Esophagus muscularis mucosa (tissue), 4 donors: Measurements from ENCODE around the gene A1BG. TPM values are rescaled to one million over a fixed set of nuclear protein-coding genes. Genes with fewer than 3 reads are reported as not detected.
A peak's percentile ranks its signal among the peaks of the same experiment; 100 is the strongest.

Experiments used
- DNase-seq: peaks from one replicate; pipeline ENCODE4 v3.0.0-alpha.2; 2017; ENCODE audit errors: extremely low spot score
- H3K27ac ChIP-seq, 4 donors: fragments of 200-600 bp; sonication (generic); replicated peaks in 1 of 4; 1 replicate in 3 of 4; 2 replicates in 1 of 4; pipeline ENCODE4 v1.5.1; 2016 to 2019; ENCODE audit warnings: mild to moderate bottlenecking in 1 of 4
- H3K27me3 ChIP-seq, 4 donors: fragments of 200-600 bp; sonication (generic); one replicate each; pipeline versions ENCODE4 v1.5.1 to v1.6.0; 2016 to 2019
- H3K36me3 ChIP-seq, 4 donors: fragments of 200-600 bp; sonication (generic); one replicate each; pipeline ENCODE4 v1.5.1; 2016 to 2019
- H3K4me1 ChIP-seq, 4 donors: fragments of 200-600 bp; sonication (generic); one replicate each; pipeline ENCODE4 v1.5.1; 2016 to 2019
- H3K4me3 ChIP-seq, 4 donors: fragments of 200-600 bp; sonication (generic); 1 replicate in 2 of 4; 2 replicates in 2 of 4; pipeline ENCODE4 v1.5.1; 2016 to 2019; ENCODE audit warnings: mild to moderate bottlenecking in 4 of 4, moderate library complexity in 1 of 4
- H3K9me3 ChIP-seq, 4 donors: fragments of 200-600 bp; sonication (generic); 1 replicate in 3 of 4; 2 replicates in 1 of 4; pipeline ENCODE4 v1.5.1; 2016 to 2019
- EP300 ChIP-seq: sonication (generic); formaldehyde crosslinking; IDR thresholded peaks from one replicate; pipeline ENCODE4 v1.6.1; 2017; ENCODE audit warnings: antibody characterized with exemption
- POLR2A ChIP-seq: fragments of 450-650 bp; IDR thresholded peaks from one replicate; pipeline ENCODE4 v1.6.1; 2017; ENCODE audit warnings: antibody characterized with exemption, moderate library complexity, mild to moderate bottlenecking, low read depth
- POLR2AphosphoS5 ChIP-seq, 2 donors: sonication (generic); formaldehyde crosslinking; IDR thresholded peaks; one replicate each; pipeline ENCODE4 v1.6.1; 2017; ENCODE audit warnings: antibody characterized with exemption in 2 of 2
- WGBS: methylation state at CpG from one replicate; pipeline ENCODE4 v1.1.5; 2018; 5-methylcytosine and 5-hydroxymethylcytosine counted together
- intact Hi-C: fragments of 100-400 bp; cut with DNase I; formaldehyde crosslinking; loops from one replicate; pipeline ENCODE4 v1.15.1; 2023
- total RNA-seq, 4 donors: library from RNA; depleted of rRNA; stranded (reverse); fragments of >200 nt; gene quantifications; one replicate each; pipeline versions ENCODE4 v1.1.0 to v1.2.1, GENCODE V29; 2016
- TF ChIP-seq, protein P1 (sequence below), 3 experiments: fragments of 200-600 bp in 2 of 3; fragments of 450-650 bp in 1 of 3; sonication (generic) in 2 of 3; IDR thresholded peaks; one replicate each; pipeline ENCODE4 v1.5.1; 2017 to 2019; ENCODE audit warnings: antibody characterized with exemption in 3 of 3, mild to moderate bottlenecking in 2 of 3, moderate library complexity in 1 of 3

A1BG gene
- total RNA-seq, 4 donors from 2014 or later, result 0.83 to 12.1 (median 9.5) TPM

DNA sequence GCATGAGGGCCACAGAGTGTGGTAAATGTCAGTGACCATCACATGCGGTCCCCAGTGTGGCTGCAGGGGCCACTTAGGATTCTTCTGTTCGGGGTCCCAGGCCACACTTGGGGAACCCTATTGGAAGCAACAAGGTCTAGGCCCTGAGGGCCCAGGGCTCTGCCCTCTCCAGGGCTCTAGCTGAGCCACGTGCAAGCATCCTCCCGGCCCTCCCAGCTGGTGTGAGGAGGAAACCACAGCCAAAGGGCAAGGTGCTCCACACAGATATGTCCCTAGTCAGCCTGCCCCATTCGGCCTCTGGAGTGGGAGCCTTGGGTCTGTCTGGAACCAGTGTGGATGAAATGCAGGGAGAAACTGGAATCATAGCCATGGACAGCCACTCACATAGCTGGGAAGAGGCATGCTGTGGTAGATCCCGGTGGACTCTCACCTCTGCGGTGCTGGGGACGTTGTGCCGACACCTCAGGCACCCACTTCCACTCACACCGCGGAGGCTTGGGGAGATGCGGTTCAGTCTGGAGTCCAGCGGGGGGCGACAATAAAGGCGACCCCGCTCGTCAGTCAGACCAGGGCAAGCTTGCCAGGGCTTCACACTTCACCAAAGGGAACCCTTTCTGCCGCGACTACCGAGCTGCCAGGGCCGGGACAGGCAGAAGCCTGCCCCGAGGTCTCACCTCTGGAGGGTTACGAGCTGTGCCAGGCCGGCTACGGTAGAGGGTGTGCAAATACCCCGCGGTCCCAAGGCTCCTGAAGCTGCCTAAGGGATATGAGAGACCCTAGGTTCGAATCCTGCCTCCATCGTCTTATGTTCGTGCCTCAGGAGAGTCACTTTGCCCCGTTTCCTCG, 13.5 kb upstream of the A1BG start:
- TF ChIP-seq EP300, result no peak
- Histone ChIP-seq H3K4me1 (peaks cover 2 to 10% (median 6%) of the 10 kb centered on the region in 4 donors), H3K9me3 (no peaks in the 10 kb centered on the region), H3K27me3 (peaks cover 0 to 24% (median 0%) of the 10 kb centered on the region in 4 donors), H3K36me3 (peaks cover 0 to 10% (median 4%) of the 10 kb centered on the region in 4 donors), H3K4me3 (no peak overlapping the region), H3K27ac (no peak overlapping the region)
- no peak for DNase-seq
- 90% methylated on average over 17 of the region's 32 CpGs for WGBS
- intact Hi-C loops, result no loop called here

DNA sequence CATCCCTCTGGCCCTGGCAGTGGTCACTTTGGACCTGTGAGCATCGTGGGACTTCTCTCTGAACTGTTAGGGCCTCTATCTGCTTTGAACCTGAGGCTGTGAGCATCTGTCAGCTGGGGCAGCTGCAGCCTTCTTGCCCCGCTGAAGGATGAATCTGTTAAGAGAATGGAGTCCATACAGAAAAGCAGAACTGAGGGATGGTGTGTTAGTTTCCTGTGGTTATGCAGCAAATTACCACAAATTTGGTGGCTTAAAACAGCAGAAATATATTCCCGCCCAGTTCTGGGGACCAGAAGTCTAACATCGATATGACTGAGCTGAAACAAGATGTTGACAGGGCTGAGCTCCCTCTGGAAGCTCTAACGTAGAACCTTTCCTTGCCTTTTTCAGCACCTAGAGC, 10.9 kb upstream of the A1BG start:
- DNase-seq, result no peak
- Histone ChIP-seq H3K27ac (no peak overlapping the region), H3K4me3 (no peak overlapping the region), H3K9me3 (no peaks in the 10 kb centered on the region), H3K36me3 (peaks cover 0 to 10% (median 4%) of the 10 kb centered on the region in 4 donors), H3K27me3 (peaks cover 0 to 24% (median 0%) of the 10 kb centered on the region in 4 donors), H3K4me1 (peaks cover 9 to 17% (median 12%) of the 10 kb centered on the region in 4 donors)
- 80% methylated on average over 5 of the region's 5 CpGs for WGBS
- TF ChIP-seq, protein P1, sequence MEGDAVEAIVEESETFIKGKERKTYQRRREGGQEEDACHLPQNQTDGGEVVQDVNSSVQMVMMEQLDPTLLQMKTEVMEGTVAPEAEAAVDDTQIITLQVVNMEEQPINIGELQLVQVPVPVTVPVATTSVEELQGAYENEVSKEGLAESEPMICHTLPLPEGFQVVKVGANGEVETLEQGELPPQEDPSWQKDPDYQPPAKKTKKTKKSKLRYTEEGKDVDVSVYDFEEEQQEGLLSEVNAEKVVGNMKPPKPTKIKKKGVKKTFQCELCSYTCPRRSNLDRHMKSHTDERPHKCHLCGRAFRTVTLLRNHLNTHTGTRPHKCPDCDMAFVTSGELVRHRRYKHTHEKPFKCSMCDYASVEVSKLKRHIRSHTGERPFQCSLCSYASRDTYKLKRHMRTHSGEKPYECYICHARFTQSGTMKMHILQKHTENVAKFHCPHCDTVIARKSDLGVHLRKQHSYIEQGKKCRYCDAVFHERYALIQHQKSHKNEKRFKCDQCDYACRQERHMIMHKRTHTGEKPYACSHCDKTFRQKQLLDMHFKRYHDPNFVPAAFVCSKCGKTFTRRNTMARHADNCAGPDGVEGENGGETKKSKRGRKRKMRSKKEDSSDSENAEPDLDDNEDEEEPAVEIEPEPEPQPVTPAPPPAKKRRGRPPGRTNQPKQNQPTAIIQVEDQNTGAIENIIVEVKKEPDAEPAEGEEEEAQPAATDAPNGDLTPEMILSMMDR (IDR thresholded peaks at IDR 0.05), result no peak
- TF ChIP-seq EP300 (no peak), POLR2A (no peak), POLR2AphosphoS5 (IDR thresholded peaks at IDR 0.05) (no peak)
- intact Hi-C loops, result no loop called here

- Histone ChIP-seq H3K9me3 (no peaks in the 10 kb centered on the region), H3K27ac (peak within 1 kb of the TSS; percentile 85 to 96 (median 94)), H3K4me1 (peaks cover 9 to 23% (median 14%) of the 10 kb centered on the region in 4 donors), H3K4me3 (peak within 1 kb of the TSS; percentile 70 to 83 (median 80)), H3K27me3 (peaks cover 0 to 18% (median 0%) of the 10 kb centered on the region in 4 donors), H3K36me3 (peaks cover 0 to 8% (median 3%) of the 10 kb centered on the region in 4 donors)
- DNase-seq, result peak; percentile 98
- TF ChIP-seq, protein P1 (IDR thresholded peaks at IDR 0.05), result peak in 2 of 3 experiments; percentile 2 to 30
- peak; percentile 80 to 90 for TF ChIP-seq POLR2AphosphoS5 (IDR thresholded peaks at IDR 0.05)
- TF ChIP-seq POLR2A, result no peak
- WGBS, result under 1% methylated on average over 42 of the region's 74 CpGs
- intact Hi-C loops, result no loop called here
Observed at GRCh38 chr19:58362272-58362994, 9.1 kb upstream of the A1BG start, which contains the start of gene ZNF497. Gene ZNF497, minus strand, starts transcription at chr19:58362751. Its CDS starts 5,116 bp downstream, at chr19:58357635.

DNA sequence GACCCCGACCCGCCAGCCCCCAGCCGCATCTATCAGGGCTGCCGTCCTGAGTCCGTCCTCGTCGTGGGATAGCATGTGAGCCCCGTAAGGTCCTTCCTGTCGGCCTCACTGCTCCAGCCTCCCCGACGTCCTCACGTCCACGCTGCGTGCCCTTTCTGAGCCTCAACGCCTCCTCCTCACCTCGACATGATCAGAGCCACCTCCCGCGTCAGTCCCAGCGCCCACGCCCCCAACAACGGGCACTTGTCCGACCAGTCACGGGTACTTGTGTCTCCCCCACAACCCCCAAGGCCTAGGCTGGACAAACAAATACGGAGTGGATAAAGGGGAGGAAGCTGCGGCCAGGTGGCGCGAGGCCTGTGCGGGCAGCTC, 8.6 kb upstream of the A1BG start:
- peak overlapping the region; percentile 70 to 83 (median 80) for H3K4me3 ChIP-seq
- peaks cover 0 to 7% (median 3%) of the 10 kb centered on the region in 4 donors for H3K36me3 ChIP-seq
- peak overlapping the region; percentile 85 to 96 (median 94) for H3K27ac ChIP-seq
- 2% methylated on average over 25 of the region's 28 CpGs for WGBS
- peaks cover 11 to 28% (median 18%) of the 10 kb centered on the region in 4 donors for H3K4me1 ChIP-seq
- intact Hi-C loops, result no loop called here
- no peak for DNase-seq
- H3K9me3 ChIP-seq, result no peaks in the 10 kb centered on the region
- H3K27me3 ChIP-seq, result peaks cover 0 to 18% (median 0%) of the 10 kb centered on the region in 4 donors
- TF ChIP-seq EP300, result no peak
- TF ChIP-seq, protein P1 (IDR thresholded peaks at IDR 0.05), result no peak
- TF ChIP-seq POLR2AphosphoS5 (IDR thresholded peaks at IDR 0.05), result no peak
- TF ChIP-seq POLR2A, result no peak
